ENCODE data around the gene MYH6. TPM values are rescaled to one million over a fixed set of nuclear protein-coding genes. Genes with fewer than 3 reads are reported as not detected.

The MYH6 gene
- total and polyA plus RNA-seq, 10 donors = 0.35 to 0.82 (median 0.40) TPM; not detected in 6

DNA sequence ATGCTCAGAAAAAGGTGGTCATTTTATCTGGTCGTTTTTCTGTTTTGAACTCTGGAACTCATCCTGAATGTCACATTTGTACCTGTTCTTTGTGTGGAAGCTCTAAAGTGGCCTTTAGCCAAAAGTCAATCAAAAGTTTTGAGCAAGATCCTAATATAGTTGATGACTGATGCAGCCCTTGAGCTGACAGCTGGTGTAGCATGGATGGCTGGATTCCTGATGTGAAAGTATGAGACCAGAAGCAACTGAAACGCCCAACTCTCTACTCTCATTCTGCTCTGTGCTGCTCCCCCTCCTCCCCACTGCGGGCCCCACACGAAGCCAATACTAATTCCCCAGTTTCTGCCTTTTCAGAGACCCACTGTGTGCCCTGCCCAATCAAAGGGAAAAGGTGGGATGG, 37.7 kb upstream of the MYH6 start:
- H3K36me3 ChIP-seq = no peaks in the 10 kb centered on the region
- no peak for DNase-seq
- H3K27ac ChIP-seq = no peak overlapping the region
- intact Hi-C loops (cut with DNase I; ENCODE audit: low total_unique reads) = no loop called here
- TF ChIP-seq POLR2A (IDR thresholded peaks at IDR 0.05) (no peak), POLR2AphosphoS5 (IDR thresholded peaks at IDR 0.05) (no peak)
- TF ChIP-seq, protein P1, sequence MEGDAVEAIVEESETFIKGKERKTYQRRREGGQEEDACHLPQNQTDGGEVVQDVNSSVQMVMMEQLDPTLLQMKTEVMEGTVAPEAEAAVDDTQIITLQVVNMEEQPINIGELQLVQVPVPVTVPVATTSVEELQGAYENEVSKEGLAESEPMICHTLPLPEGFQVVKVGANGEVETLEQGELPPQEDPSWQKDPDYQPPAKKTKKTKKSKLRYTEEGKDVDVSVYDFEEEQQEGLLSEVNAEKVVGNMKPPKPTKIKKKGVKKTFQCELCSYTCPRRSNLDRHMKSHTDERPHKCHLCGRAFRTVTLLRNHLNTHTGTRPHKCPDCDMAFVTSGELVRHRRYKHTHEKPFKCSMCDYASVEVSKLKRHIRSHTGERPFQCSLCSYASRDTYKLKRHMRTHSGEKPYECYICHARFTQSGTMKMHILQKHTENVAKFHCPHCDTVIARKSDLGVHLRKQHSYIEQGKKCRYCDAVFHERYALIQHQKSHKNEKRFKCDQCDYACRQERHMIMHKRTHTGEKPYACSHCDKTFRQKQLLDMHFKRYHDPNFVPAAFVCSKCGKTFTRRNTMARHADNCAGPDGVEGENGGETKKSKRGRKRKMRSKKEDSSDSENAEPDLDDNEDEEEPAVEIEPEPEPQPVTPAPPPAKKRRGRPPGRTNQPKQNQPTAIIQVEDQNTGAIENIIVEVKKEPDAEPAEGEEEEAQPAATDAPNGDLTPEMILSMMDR (IDR thresholded peaks at IDR 0.05 in 8 of 11, conservative IDR thresholded peaks at IDR 0.05 in 3 of 11) = no peak
- no peaks in the 10 kb centered on the region for H3K9me3 ChIP-seq
- H3K4me3 ChIP-seq = no peak overlapping the region
- peaks cover 0 to 10% (median 0%) of the 10 kb centered on the region in 6 donors for H3K4me1 ChIP-seq
- peaks cover 0 to 13% (median 0%) of the 10 kb centered on the region in 7 donors for H3K27me3 ChIP-seq (replicated peaks in 1 of 7)
- WGBS, 5 donors = 62 to 80% (median 70%) methylated on average over 4 of the region's 4 CpGs

DNA sequence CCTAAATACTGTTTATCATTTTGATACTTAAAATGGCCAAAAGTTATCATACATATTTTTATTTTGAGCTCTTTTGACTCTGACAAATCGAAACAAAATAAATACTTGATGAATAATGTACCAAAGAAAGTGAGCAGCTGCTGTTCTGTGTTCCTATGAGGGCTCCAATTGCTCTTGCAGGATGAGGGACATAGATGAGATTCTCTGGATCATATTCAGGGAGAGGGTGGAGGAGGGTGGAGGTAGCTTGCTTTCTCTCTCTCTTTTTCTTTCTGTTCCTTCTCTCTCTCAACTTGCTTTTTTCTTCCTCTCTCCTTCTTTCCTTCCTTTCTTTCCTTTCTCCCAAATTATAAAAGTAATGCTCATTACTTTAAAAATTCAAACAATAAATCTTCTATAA, 36.2 kb upstream of the MYH6 start:
- Histone ChIP-seq H3K27me3 (replicated peaks in 1 of 7) (peaks cover 0 to 13% (median 0%) of the 10 kb centered on the region in 7 donors), H3K4me3 (no peak overlapping the region), H3K4me1 (peaks cover 0 to 10% (median 0%) of the 10 kb centered on the region in 6 donors), H3K9me3 (no peaks in the 10 kb centered on the region), H3K27ac (no peak overlapping the region), H3K36me3 (no peaks in the 10 kb centered on the region)
- intact Hi-C loops (cut with DNase I; ENCODE audit: low total_unique reads) = no loop called here
- TF ChIP-seq, protein P1 (IDR thresholded peaks at IDR 0.05 in 8 of 11, conservative IDR thresholded peaks at IDR 0.05 in 3 of 11) = no peak
- no peak for TF ChIP-seq POLR2AphosphoS5 (IDR thresholded peaks at IDR 0.05)
- no peak for TF ChIP-seq POLR2A (IDR thresholded peaks at IDR 0.05)
- no peak for DNase-seq
- whole genome bisulfite sequencing, 5 donors = 50 to 80% (median 70%) methylated on average over 1 of the region's 1 CpG

DNA sequence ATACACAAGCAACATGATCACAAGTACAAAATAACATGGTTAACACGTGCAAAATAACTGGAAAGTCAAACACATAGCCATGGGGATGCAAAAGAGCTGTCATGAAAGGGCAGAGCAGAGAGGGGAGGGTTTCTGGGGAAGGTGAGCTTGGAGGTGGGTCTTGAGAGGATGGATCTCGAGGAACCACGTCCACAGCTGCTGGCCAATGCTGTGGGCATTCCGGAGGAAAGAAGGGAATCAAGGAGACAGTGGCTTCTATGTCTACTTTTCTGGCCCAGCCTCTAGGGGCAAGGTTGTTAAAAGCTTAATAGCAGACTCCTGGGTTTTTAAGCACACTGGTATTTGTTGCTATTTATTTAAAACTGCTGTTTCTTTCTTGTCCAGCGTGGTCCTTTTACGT, 35.8 kb upstream of the MYH6 start:
- no peak for DNase-seq
- Histone ChIP-seq H3K9me3 (no peaks in the 10 kb centered on the region), H3K27me3 (replicated peaks in 1 of 7) (peaks cover 0 to 13% (median 0%) of the 10 kb centered on the region in 7 donors), H3K27ac (no peak overlapping the region), H3K36me3 (no peaks in the 10 kb centered on the region), H3K4me1 (peaks cover 0 to 10% (median 0%) of the 10 kb centered on the region in 6 donors), H3K4me3 (no peak overlapping the region)
- intact Hi-C loops (cut with DNase I; ENCODE audit: low total_unique reads) = no loop called here
- no peak for TF ChIP-seq POLR2AphosphoS5 (IDR thresholded peaks at IDR 0.05)
- TF ChIP-seq POLR2A (IDR thresholded peaks at IDR 0.05) = no peak
- TF ChIP-seq, protein P1 (IDR thresholded peaks at IDR 0.05 in 8 of 11, conservative IDR thresholded peaks at IDR 0.05 in 3 of 11) = no peak
- WGBS, 5 donors = 66 to 85% (median 79%) methylated on average over 6 of the region's 6 CpGs

DNA sequence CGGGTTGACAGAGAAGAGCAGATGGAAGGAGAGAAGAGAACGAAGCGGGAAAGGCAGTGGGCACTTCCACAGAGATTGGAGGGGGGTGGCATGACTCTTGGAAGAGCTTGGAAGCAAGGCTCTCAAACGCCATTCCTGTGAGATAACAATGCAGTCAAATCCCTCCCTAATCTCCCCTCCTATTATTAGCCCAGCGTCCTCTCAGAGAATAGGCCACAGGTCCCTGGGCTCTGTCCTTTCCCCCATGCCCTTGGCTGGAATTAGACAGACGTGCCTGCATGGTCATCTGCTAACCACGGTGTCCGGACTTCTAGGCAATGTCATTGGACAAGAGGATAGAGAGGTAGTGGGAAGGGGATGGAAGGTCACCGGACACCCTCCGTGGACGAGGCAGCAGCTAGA, 35.3 kb upstream of the MYH6 start:
- 76 to 91% (median 83%) methylated on average over 11 of the region's 11 CpGs for WGBS, 5 donors

More for the DNA sequence above, 35.3 kb upstream of the MYH6 start:
- no peak overlapping the region for H3K4me3 ChIP-seq
- H3K27me3 ChIP-seq (replicated peaks in 1 of 7) = peaks cover 0 to 13% (median 0%) of the 10 kb centered on the region in 7 donors
- H3K27ac ChIP-seq = no peak overlapping the region
- no peaks in the 10 kb centered on the region for H3K9me3 ChIP-seq
- intact Hi-C loops (cut with DNase I; ENCODE audit: low total_unique reads) = no loop called here
- TF ChIP-seq POLR2A (IDR thresholded peaks at IDR 0.05) = no peak
- TF ChIP-seq POLR2AphosphoS5 (IDR thresholded peaks at IDR 0.05) = no peak
- TF ChIP-seq, protein P1 (IDR thresholded peaks at IDR 0.05 in 8 of 11, conservative IDR thresholded peaks at IDR 0.05 in 3 of 11) = no peak
- peaks cover 0 to 10% (median 0%) of the 10 kb centered on the region in 6 donors for H3K4me1 ChIP-seq
- H3K36me3 ChIP-seq = no peaks in the 10 kb centered on the region
- DNase-seq = no peak

All from spleen (tissue), 11 donors.